ENCODE measurements around the gene CPLX3.

The CPLX3 gene

GRCh38 chr15:74873756-74874424 is 47.5 kb downstream of the CPLX3 start:
- Histone ChIP-seq H4K20me1 (peaks cover 39% of the 10 kb centered on the region), H3K27ac (peak overlapping the region; percentile 95), H3K27me3 (no peaks in the 10 kb centered on the region), H3K4me3 (peak overlapping the region; percentile 79), H3K9ac (peak overlapping the region; percentile 94), H3K9me3 (no peaks in the 10 kb centered on the region), H3K4me2 (peak overlapping the region; percentile 94), H3K36me3 (peaks cover 1% of the 10 kb centered on the region; the same call in 1 of the 2 replicates), H3K4me1 (peaks cover 46% of the 10 kb centered on the region)
- TF ChIP-seq Cebpa-rat (IDR thresholded peaks at IDR 0.05) = no peak

GRCh38 chr15:74878273-74878672 is 51.8 kb downstream of the CPLX3 start:
- Histone ChIP-seq H3K36me3 (no peaks in the 10 kb centered on the region), H3K4me3 (no peak overlapping the region), H3K9me3 (peaks cover 22% of the 10 kb centered on the region), H3K4me1 (peaks cover 9% of the 10 kb centered on the region), H3K4me2 (no peak overlapping the region), H4K20me1 (no peaks in the 10 kb centered on the region), H3K27ac (no peak overlapping the region), H3K9ac (no peak overlapping the region), H3K27me3 (no peaks in the 10 kb centered on the region)
- TF ChIP-seq Cebpa-rat (IDR thresholded peaks at IDR 0.05) = no peak
